MM.1S (cell line): ENCODE data around the gene TMEM175.

Experiments used
- EZH2phosphoT487 ChIP-seq: fragments of 300-600 bp; sonication (generic); IDR thresholded peaks from 2 replicates; pipeline ENCODE4 v1.6.1; 2018; ENCODE audit warnings: antibody characterized with exemption, low read length
- TF ChIP-seq, protein P1 (sequence below): fragments of 300-600 bp; sonication (generic); IDR thresholded peaks from 2 replicates; pipeline ENCODE4 v1.5.1; 2016; ENCODE audit warnings: antibody characterized with exemption, low read length, mixed read lengths

DNA sequence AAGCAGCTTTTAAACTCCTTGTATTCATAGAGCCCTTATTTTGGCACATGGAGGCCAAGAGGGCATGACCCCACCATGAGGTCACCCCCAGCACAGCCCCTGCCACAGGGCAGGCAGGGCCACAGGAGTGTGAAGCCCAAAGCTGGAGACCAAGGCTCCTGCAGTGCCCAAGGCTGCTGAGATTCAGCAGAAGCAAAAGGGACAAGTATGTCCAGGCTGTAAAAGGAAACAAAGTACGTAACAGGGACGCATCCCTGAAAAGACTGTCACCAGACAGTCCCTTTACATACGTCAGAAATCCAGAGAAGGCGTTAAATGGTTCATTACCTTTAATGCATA, 19.0 kb upstream of the TMEM175 start:
- TF ChIP-seq, protein P1, sequence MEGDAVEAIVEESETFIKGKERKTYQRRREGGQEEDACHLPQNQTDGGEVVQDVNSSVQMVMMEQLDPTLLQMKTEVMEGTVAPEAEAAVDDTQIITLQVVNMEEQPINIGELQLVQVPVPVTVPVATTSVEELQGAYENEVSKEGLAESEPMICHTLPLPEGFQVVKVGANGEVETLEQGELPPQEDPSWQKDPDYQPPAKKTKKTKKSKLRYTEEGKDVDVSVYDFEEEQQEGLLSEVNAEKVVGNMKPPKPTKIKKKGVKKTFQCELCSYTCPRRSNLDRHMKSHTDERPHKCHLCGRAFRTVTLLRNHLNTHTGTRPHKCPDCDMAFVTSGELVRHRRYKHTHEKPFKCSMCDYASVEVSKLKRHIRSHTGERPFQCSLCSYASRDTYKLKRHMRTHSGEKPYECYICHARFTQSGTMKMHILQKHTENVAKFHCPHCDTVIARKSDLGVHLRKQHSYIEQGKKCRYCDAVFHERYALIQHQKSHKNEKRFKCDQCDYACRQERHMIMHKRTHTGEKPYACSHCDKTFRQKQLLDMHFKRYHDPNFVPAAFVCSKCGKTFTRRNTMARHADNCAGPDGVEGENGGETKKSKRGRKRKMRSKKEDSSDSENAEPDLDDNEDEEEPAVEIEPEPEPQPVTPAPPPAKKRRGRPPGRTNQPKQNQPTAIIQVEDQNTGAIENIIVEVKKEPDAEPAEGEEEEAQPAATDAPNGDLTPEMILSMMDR: no peak
- TF ChIP-seq EZH2phosphoT487: no peak
